PC-9 (cell line): ENCODE results near the gene BICRAL. TPM values are rescaled to one million over a fixed set of nuclear protein-coding genes. Genes with fewer than 3 reads are reported as not detected.
"Not testable (repeated sequence)": the region's sequence is repeated elsewhere in the genome, so short reads cannot be mapped to it uniquely, and the experiment has no call there.

Experiments
- BruUV-seq: library from RNA; stranded (reverse); fragments of 400-500 nt; replicated peaks from 2 replicates; lab custom pipeline; 2021; lab: Mats Ljungman, UMichigan
- CTCF ChIA-PET: fragments of 300-600 bp; sonication (Branson Sonifier 250); formaldehyde crosslinking; loops from one replicate; lab custom pipeline; 2022; ENCODE audit warnings: antibody characterized with exemption; lab: Charles Lee
- POLR2A ChIA-PET: fragments of 300-600 bp; sonication (Branson Sonifier 250); formaldehyde crosslinking; loops from one replicate; lab custom pipeline; 2022; ENCODE audit warnings: antibody characterized with exemption; ENCODE audit not compliant: unreplicated experiment; lab: Charles Lee
- DNase-seq, 2 experiments: peaks; one replicate each; pipeline versions ENCODE4 v3.0.0 to v3.0.0-alpha.2; 2015 to 2022; ENCODE audit warnings: mixed read lengths in 1 of 2
- H2AFZ ChIP-seq: fragments of 200-600 bp; sonication (generic); 2 replicates; pipeline ENCODE4 v1.8.1; 2017; ENCODE audit warnings: antibody characterized with exemption
- H3F3A ChIP-seq: fragments of 200-600 bp; sonication (generic); 2 replicates; pipeline ENCODE4 v1.8.1; 2017; ENCODE audit warnings: antibody characterized with exemption, mild to moderate bottlenecking, low read depth; ENCODE audit not compliant: insufficient read depth
- H3K27ac ChIP-seq: fragments of 200-600 bp; sonication (generic); 2 replicates; pipeline ENCODE4 v1.6.1; 2016; ENCODE audit warnings: mixed run types
- H3K27me3 ChIP-seq: fragments of 200-600 bp; sonication (generic); 2 replicates; pipeline ENCODE4 v1.6.1; 2016; ENCODE audit warnings: low read depth, mixed run types; ENCODE audit not compliant: insufficient read depth
- H3K36me3 ChIP-seq: fragments of 200-600 bp; sonication (generic); 2 replicates; pipeline ENCODE4 v1.6.1; 2016; ENCODE audit warnings: low read depth, mixed run types
- H3K4me1 ChIP-seq: fragments of 200-600 bp; sonication (generic); replicated peaks from 2 replicates; pipeline ENCODE4 v1.6.1; 2016; ENCODE audit warnings: mixed run types; ENCODE audit not compliant: insufficient read depth
- H3K4me2 ChIP-seq: fragments of 200-600 bp; sonication (generic); 2 replicates; pipeline ENCODE4 v1.6.1; 2017; ENCODE audit warnings: mixed run types
- H3K4me3 ChIP-seq: fragments of 200-600 bp; sonication (generic); 2 replicates; pipeline ENCODE4 v1.6.1; 2016; ENCODE audit warnings: mixed run types
- H3K79me2 ChIP-seq: fragments of 200-600 bp; sonication (generic); 2 replicates; pipeline ENCODE4 v1.6.1; 2017; ENCODE audit warnings: low read depth, mixed run types
- H3K9me2 ChIP-seq: fragments of 200-600 bp; sonication (generic); 2 replicates; pipeline ENCODE4 v1.8.1; 2017; ENCODE audit warnings: mild to moderate bottlenecking; ENCODE audit not compliant: insufficient read depth
- H3K9me3 ChIP-seq: fragments of 200-600 bp; sonication (generic); 2 replicates; pipeline ENCODE4 v1.8.1; 2016; ENCODE audit warnings: low read depth; ENCODE audit not compliant: insufficient read depth
- H4K20me1 ChIP-seq: fragments of 200-600 bp; sonication (generic); 2 replicates; pipeline ENCODE4 v1.8.1; 2017; ENCODE audit not compliant: insufficient read depth
- CTCF ChIP-seq: fragments of 200-600 bp; sonication (generic); conservative IDR thresholded peaks from 2 replicates; pipeline ENCODE4 v1.6.1; 2017; ENCODE audit warnings: mixed run types, antibody characterized with exemption, mild to moderate bottlenecking, moderate library complexity
- EZH2 ChIP-seq: fragments of 200-600 bp; sonication (generic); IDR thresholded peaks from 2 replicates; pipeline ENCODE4 v1.8.0; 2017; ENCODE audit warnings: antibody characterized with exemption, low read depth
- intact Hi-C: fragments of 100-400 bp; cut with micrococcal nuclease; formaldehyde crosslinking; loops from one replicate; pipeline ENCODE4 v1.10.0; 2022; ENCODE audit not compliant: unreplicated experiment
- total RNA-seq: library from RNA; stranded (reverse); gene quantifications from 2 replicates; pipeline ENCODE4 v1.2.3, GENCODE V29; 2021

The BICRAL gene
- total RNA-seq, 1 experiment from 2014 or later, result 12.9 TPM

- no TSS peak for BruUV-seq
- H4K20me1 ChIP-seq, result peaks cover 11% of the 10 kb centered on the region
- peaks cover 41% of the 10 kb centered on the region for H3K79me2 ChIP-seq
- DNase-seq, result no peak
- POLR2A ChIA-PET, result no interaction called here
- H3K4me1 ChIP-seq, result peaks cover 21% of the 10 kb centered on the region
- no peaks in the 10 kb centered on the region for H3K27me3 ChIP-seq
- CTCF ChIA-PET, result no interaction called here
- TF ChIP-seq CTCF (no peak), EZH2 (no peak)
- peaks cover 34% of the 10 kb centered on the region for H3K36me3 ChIP-seq
- no peak overlapping the region for H3K4me2 ChIP-seq
- intact Hi-C loops, result no loop called here
- H3K9me3 ChIP-seq, result no peaks in the 10 kb centered on the region
- H3K9me2 ChIP-seq, result no peaks in the 10 kb centered on the region
- H3K4me3 ChIP-seq, result no peak overlapping the region
- no peak overlapping the region for H2AFZ ChIP-seq
- 0 out of 2 replicates have a peak overlapping the region, but pooled peaks have one; percentile 13 for H3K27ac ChIP-seq
- H3F3A ChIP-seq, result peaks cover 65% of the 10 kb centered on the region
Measured at GRCh38 chr6:42885702-42886101, 103.8 kb downstream of the BICRAL start.

GRCh38 chr6:42888201-42888600 lies 106.3 kb downstream of the BICRAL start:
- H3K79me2 ChIP-seq, result peaks cover 16% of the 10 kb centered on the region
- H3K9me3 ChIP-seq, DNase-seq, POLR2A ChIA-PET, H3K27me3 ChIP-seq, H2AFZ ChIP-seq, H4K20me1 ChIP-seq, H3K4me3 ChIP-seq, H3K4me2 ChIP-seq, H3K9me2 ChIP-seq, intact Hi-C loops, BruUV-seq, CTCF ChIA-PET, H3K27ac ChIP-seq: not testable (repeated sequence)
- H3K36me3 ChIP-seq, result peaks cover 26% of the 10 kb centered on the region
- peaks cover 17% of the 10 kb centered on the region; the same call in 1 of the 2 replicates for H3K4me1 ChIP-seq
- H3F3A ChIP-seq, result peaks cover 54% of the 10 kb centered on the region

- no peak for TF ChIP-seq EZH2
- no peak for TF ChIP-seq CTCF
- intact Hi-C loops, result no loop called here
- ChIA-PET CTCF (no interaction called here), POLR2A (interaction anchor here (0.6 kb wide), 1 partner anchor 314 kb away, joined by 3 read pairs; no protein-coding TSS in a partner anchor)
- Histone ChIP-seq H3K9me2 (no peaks in the 10 kb centered on the region), H3K27me3 (no peaks in the 10 kb centered on the region), H3K4me1 (peaks cover 17% of the 10 kb centered on the region; the same call in 1 of the 2 replicates), H2AFZ (no peak overlapping the region), H3K4me3 (peak overlapping the region; percentile 80), H3K36me3 (0 out of 2 replicates have a peak, but pooled peaks cover 10% of the 10 kb centered on the region), H4K20me1 (no peaks in the 10 kb centered on the region), H3K27ac (peak overlapping the region; percentile 89), H3K9me3 (no peaks in the 10 kb centered on the region), H3K79me2 (0 out of 2 replicates have a peak, but pooled peaks cover 4% of the 10 kb centered on the region), H3F3A (peaks cover 42% of the 10 kb centered on the region), H3K4me2 (peak overlapping the region; percentile 84)
- no TSS peak for BruUV-seq
- DNase-seq, result no peak
Measured at GRCh38 chr6:42889815-42890214, 108.0 kb downstream of the BICRAL start.
